Measurements from ENCODE around the gene SCN9A. TPM values are rescaled to one million over a fixed set of nuclear protein-coding genes. Genes with fewer than 3 reads are reported as not detected.

SCN9A gene
- 1 to 10 TPM; 2.3 to 6.7 (median 5.1) TPM for total RNA-seq

DNA sequence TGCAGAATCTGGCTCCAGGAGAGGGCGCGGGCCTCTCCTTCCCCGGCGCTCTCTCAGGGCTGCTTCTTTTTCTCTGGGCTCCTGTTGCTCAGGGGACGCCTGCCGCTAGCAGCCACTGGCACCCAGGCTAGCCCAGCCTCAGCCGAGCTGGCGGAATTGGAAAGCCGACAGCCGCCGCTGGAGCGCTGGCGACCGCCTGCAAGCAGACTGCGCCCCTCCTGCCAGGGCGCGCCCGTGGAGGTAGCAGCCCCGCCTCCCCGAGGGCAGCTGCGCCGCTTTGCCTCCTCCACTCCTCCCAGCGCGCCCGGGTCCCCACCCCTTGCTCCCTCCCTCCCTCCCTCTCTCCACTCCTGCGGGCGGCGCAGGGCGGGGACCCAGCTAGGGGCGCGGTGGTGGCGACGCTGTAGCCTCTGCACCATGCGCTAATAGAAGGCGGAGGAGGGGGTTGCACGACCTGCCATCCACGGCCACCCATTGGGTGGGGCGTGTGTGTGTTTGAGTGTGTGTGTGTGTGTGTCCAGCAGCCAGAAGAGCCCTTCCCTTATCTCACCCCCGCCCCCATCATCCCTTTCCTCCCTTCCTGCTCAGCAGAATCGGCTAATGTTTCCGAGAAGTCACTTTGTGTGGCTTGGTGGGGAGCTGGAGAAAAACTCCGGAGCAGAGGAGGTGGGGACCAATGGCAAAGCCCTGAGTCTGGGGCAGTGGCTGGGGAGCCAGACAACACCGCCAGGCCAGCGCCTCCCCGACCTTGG is at the start of gene SCN9A:
Gene SCN9A, minus strand, starts transcription at position 209 of the 752 bp plus-strand sequence. CDS start 64,188 bp downstream, outside the sequence.
- H3K9me3 ChIP-seq = no peaks in the 10 kb centered on the region
- peak in 1 of 6 experiments; percentile 12 for TF ChIP-seq CTCF (IDR thresholded peaks at IDR 0.05)
- peak in 1 of 2 donors; percentile 53 for TF ChIP-seq POLR2A (IDR thresholded peaks at IDR 0.05)
- no peaks in the 10 kb centered on the region for H3K36me3 ChIP-seq
- intact Hi-C loops (cut with DNase I) = no loop called here
- WGBS, 2 donors = 0 to 1% methylated on average over 7 to 16 of the region's 45 CpGs
- H3K27me3 ChIP-seq = no peaks in the 10 kb centered on the region
- DNase-seq = peak; percentile 81 to 83
- H3K4me1 ChIP-seq = peaks cover 0 to 10% of the 10 kb centered on the region in 2 donors
- peak within 1 kb of the TSS in 1 of 3 donors; percentile 40 for H3K27ac ChIP-seq
- H3K4me3 ChIP-seq (replicated peaks in 1 of 3) = peak within 1 kb of the TSS in 2 of 3 donors; percentile 34 to 42

DNA sequence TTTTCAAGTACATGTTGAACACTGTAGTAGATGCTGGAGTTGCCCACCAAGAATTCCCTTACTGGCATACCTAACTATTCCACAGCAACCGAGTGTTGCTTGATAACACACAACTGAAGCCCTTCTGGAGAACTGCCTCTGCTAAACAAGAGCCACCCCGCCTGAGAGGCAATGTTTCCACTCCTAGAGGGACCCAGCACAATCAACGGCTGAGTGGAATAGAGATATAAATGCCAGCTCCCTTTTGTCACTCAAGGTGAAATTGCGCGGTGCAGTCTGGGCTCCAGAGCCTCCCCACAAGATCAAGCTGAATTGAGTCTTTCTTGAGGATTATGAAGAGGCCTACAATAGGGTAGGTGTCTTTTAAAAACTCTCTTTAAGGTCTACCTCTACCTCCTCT is 49.1 kb upstream of the SCN9A start:
- no peak for TF ChIP-seq CTCF (IDR thresholded peaks at IDR 0.05)
- TF ChIP-seq POLR2A (IDR thresholded peaks at IDR 0.05) = no peak
- H3K27ac ChIP-seq = no peak overlapping the region
- no peaks in the 10 kb centered on the region for H3K4me1 ChIP-seq
- no peak overlapping the region for H3K4me3 ChIP-seq (replicated peaks in 1 of 3)
- WGBS, 2 donors = 89 to 91% methylated on average over 5 of the region's 5 CpGs
- no peaks in the 10 kb centered on the region for H3K9me3 ChIP-seq
- no peak for DNase-seq
- no peaks in the 10 kb centered on the region for H3K36me3 ChIP-seq
- H3K27me3 ChIP-seq = no peaks in the 10 kb centered on the region
- intact Hi-C loops (cut with DNase I) = no loop called here

GRCh38 chr2:166419616-166419934 is 43.8 kb upstream of the SCN9A start:
- TF ChIP-seq CTCF (IDR thresholded peaks at IDR 0.05) (peak in 3 of 6 experiments; percentile 16 to 40 (median 32)), POLR2A (IDR thresholded peaks at IDR 0.05) (no peak)
- H3K4me3 ChIP-seq (replicated peaks in 1 of 3) = no peak overlapping the region
- no peak overlapping the region for H3K27ac ChIP-seq
- DNase-seq = no peak
- H3K4me1 ChIP-seq = no peaks in the 10 kb centered on the region
- H3K27me3 ChIP-seq = no peaks in the 10 kb centered on the region
- H3K9me3 ChIP-seq = no peaks in the 10 kb centered on the region
- H3K36me3 ChIP-seq = no peaks in the 10 kb centered on the region
- 25 to 40% methylated on average over 2 of the region's 2 CpGs for WGBS, 2 donors
- intact Hi-C loops (cut with DNase I) = no loop called here

- no peaks in the 10 kb centered on the region for H3K9me3 ChIP-seq
Measured at GRCh38 chr2:166418853-166419615, 43.3 kb upstream of the SCN9A start.

More at GRCh38 chr2:166418853-166419615, 43.3 kb upstream of the SCN9A start:
- Histone ChIP-seq H3K4me1 (no peaks in the 10 kb centered on the region), H3K36me3 (no peaks in the 10 kb centered on the region), H3K27ac (no peak overlapping the region), H3K27me3 (no peaks in the 10 kb centered on the region), H3K4me3 (replicated peaks in 1 of 3) (no peak overlapping the region)
- intact Hi-C loops (cut with DNase I) = no loop called here
- DNase-seq = no peak
- WGBS, 2 donors = 47 to 53% methylated on average over 5 of the region's 5 CpGs
- no peak for TF ChIP-seq POLR2A (IDR thresholded peaks at IDR 0.05)
- no peak for TF ChIP-seq CTCF (IDR thresholded peaks at IDR 0.05)
